Sigmoid colon (tissue), 4 donors: ENCODE results near the gene CRB2.

ENCODE experiments used
- EP300 ChIP-seq, 4 donors: sonication (generic); formaldehyde crosslinking; IDR thresholded peaks; one replicate each; pipeline ENCODE4 v1.6.1; 2017; ENCODE audit warnings: antibody characterized with exemption in 4 of 4
- POLR2A ChIP-seq, 2 donors: fragments of 450-650 bp; IDR thresholded peaks; one replicate each; pipeline ENCODE4 v1.6.1; 2016; ENCODE audit warnings: antibody characterized with exemption in 2 of 2, mild to moderate bottlenecking in 2 of 2, moderate library complexity in 2 of 2
- POLR2AphosphoS5 ChIP-seq, 4 donors: sonication (generic); formaldehyde crosslinking; IDR thresholded peaks; one replicate each; pipeline ENCODE4 v1.6.1; 2017; ENCODE audit warnings: antibody characterized with exemption in 4 of 4
- TF ChIP-seq, protein P1 (sequence below), 4 experiments: fragments of 450-650 bp in 3 of 4; fragments of 200-600 bp in 1 of 4; IDR thresholded peaks; one replicate each; pipeline ENCODE4 v1.5.1; 2016 to 2019; ENCODE audit warnings: antibody characterized with exemption in 4 of 4, mild to moderate bottlenecking in 3 of 4, moderate library complexity in 2 of 4

DNA sequence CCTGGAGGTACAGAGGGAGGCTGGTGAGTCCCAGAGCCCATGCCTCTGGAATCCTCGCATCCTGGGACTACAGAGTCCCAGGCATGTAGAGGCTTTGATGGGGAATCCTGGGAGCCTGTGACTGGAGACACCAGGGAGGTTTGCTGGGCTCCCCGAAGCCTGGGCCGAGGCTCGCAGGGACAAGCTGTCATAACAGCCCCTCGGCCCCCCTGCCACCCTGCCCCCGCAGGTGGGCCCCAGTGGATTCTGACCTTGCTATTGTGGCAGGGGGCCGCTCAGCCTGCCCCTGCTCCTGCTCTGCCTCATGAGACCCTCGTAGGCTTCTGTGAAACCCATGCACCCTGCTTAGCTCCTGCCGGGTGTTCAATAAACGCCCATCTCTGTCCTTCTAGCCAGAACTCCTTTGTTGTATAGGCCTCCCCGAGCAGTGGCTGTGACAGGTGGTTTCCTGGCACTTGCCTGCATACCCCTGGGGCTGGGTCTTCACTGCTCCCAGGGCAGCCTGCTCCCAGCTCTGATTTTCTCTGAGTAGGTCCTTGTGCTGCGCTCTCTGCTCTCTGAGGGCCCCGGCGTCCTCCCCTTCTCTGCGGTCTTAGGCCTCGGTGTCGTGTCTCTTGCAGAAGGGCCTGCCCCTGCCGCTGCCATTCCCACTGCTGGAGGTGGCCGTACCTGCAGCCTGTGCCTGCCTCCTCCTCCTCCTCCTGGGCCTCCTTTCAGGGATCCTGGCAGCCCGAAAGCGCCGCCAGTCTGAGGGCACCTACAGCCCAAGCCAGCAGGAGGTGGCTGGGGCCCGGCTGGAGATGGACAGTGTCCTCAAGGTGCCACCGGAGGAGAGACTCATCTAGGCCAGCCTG lies 20.4 kb downstream of the CRB2 start:
- TF ChIP-seq, protein P1, sequence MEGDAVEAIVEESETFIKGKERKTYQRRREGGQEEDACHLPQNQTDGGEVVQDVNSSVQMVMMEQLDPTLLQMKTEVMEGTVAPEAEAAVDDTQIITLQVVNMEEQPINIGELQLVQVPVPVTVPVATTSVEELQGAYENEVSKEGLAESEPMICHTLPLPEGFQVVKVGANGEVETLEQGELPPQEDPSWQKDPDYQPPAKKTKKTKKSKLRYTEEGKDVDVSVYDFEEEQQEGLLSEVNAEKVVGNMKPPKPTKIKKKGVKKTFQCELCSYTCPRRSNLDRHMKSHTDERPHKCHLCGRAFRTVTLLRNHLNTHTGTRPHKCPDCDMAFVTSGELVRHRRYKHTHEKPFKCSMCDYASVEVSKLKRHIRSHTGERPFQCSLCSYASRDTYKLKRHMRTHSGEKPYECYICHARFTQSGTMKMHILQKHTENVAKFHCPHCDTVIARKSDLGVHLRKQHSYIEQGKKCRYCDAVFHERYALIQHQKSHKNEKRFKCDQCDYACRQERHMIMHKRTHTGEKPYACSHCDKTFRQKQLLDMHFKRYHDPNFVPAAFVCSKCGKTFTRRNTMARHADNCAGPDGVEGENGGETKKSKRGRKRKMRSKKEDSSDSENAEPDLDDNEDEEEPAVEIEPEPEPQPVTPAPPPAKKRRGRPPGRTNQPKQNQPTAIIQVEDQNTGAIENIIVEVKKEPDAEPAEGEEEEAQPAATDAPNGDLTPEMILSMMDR (IDR thresholded peaks at IDR 0.05), result no peak
- TF ChIP-seq POLR2AphosphoS5 (IDR thresholded peaks at IDR 0.05) (no peak), POLR2A (IDR thresholded peaks at IDR 0.05) (no peak), EP300 (IDR thresholded peaks at IDR 0.05) (no peak)
